Measurements from ENCODE around the gene PLXNB3. TPM values are rescaled to one million over a fixed set of nuclear protein-coding genes. Genes with fewer than 3 reads are reported as not detected.
A peak's percentile ranks its signal among the peaks of the same experiment; 100 is the strongest.

The PLXNB3 gene
- total and polyA plus RNA-seq, 2 of the 13 experiments (the other 11 are each of a cell fraction or from before 2014, with no cell fraction given) = 3.0 to 6.9 TPM

DNA sequence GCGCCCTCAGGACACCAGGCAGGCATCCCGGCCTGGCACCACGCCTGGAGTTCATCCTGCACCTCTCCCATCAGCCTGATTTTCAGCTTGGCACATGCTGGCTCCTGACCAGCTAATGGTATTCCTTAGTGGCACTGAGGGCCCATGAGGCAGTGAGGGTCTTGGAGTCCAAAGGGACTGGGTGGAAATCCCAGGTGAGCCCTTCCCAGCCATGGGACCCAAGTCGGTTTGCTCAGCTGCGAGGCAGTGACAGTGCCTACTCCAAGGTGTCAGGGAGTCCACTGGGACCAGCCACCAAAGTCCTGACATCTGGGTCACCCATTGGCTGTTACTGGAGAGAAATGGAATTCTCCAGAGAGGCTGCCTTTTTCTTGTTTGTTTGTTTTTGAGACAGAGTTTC is 35.3 kb downstream of the PLXNB3 start:
- ChIA-PET CTCF (ENCODE audit: low intra/inter-chr PET ratio, low total read pairs) (no interaction called here), POLR2A (no interaction called here)
- no peak overlapping the region for H3K4me2 ChIP-seq (ENCODE audit: low read depth, low read length)
- intact Hi-C loops (cut with micrococcal nuclease; ENCODE audit: unreplicated experiment) = no loop called here
- TF ChIP-seq, protein P1, sequence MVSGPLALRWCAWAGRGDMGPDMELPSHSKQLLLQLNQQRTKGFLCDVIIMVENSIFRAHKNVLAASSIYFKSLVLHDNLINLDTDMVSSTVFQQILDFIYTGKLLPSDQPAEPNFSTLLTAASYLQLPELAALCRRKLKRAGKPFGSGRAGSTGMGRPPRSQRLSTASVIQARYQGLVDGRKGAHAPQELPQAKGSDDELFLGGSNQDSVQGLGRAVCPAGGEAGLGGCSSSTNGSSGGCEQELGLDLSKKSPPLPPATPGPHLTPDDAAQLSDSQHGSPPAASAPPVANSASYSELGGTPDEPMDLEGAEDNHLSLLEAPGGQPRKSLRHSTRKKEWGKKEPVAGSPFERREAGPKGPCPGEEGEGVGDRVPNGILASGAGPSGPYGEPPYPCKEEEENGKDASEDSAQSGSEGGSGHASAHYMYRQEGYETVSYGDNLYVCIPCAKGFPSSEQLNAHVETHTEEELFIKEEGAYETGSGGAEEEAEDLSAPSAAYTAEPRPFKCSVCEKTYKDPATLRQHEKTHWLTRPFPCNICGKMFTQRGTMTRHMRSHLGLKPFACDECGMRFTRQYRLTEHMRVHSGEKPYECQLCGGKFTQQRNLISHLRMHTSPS (CRISPR knock-in tag; IDR thresholded peaks at IDR 0.05; ENCODE audit: low read depth) = no peak
- TF ChIP-seq ZFP1 (CRISPR knock-in tag; IDR thresholded peaks at IDR 0.05) = no peak
- no peak for TF ChIP-seq CREBL2 (CRISPR knock-in tag; IDR thresholded peaks at IDR 0.05; ENCODE audit: borderline replicate concordance)
- no peak for TF ChIP-seq ZNF780A (CRISPR knock-in tag; IDR thresholded peaks at IDR 0.05)
- no peak for TF ChIP-seq TBL1XR1 (IDR thresholded peaks at IDR 0.05; ENCODE audit: borderline replicate concordance, low read length, partially characterized antibody)
- no peaks in the 10 kb centered on the region for H4K20me1 ChIP-seq (ENCODE audit: insufficient read depth, low read length)
- H3K27ac ChIP-seq (ENCODE audit: extremely low read length, insufficient read depth, low read length) = no peak overlapping the region
- H3K9me3 ChIP-seq (ENCODE audit: low read length) = no peaks in the 10 kb centered on the region
- FAIRE-seq (no peak), ATAC-seq (no peak), DNase-seq (ENCODE audit: low spot score) (no peak)
- no peak overlapping the region for H2AFZ ChIP-seq (ENCODE audit: low read length)
- H3K4me1 ChIP-seq (ENCODE audit: insufficient read depth, low read length) = peaks cover 12% of the 10 kb centered on the region
- no peak overlapping the region for H3K9ac ChIP-seq (ENCODE audit: insufficient read depth, low read depth, low read length)
- peaks cover 0 to 2% of the 10 kb centered on the region in 2 experiments; a peak in 1 of 5 replicates for H3K27me3 ChIP-seq (ENCODE audit: control insufficient read depth in 1 of 2, insufficient read depth in 2 of 2, low read length in 2 of 2)
- H3K79me2 ChIP-seq (ENCODE audit: insufficient read depth, low read length) = peaks cover 10% of the 10 kb centered on the region
- in situ Hi-C loops (cut with HindIII; ENCODE audit: extremely low pct_ligation_motif_present, low pct_unique_long_range_greater_than_20kb) = no loop called here
- no peak overlapping the region for H3K4me3 ChIP-seq (replicated peaks in 1 of 3; ENCODE audit: insufficient read depth in 1 of 3, low read depth in 2 of 3, low read length in 3 of 3)
- no TSS peak for BruUV-seq (replicated peaks)
- peaks cover 0 to 2% of the 10 kb centered on the region in 2 experiments; a peak in 1 of 5 replicates for H3K36me3 ChIP-seq (replicated peaks in 1 of 2; ENCODE audit: control insufficient read depth in 1 of 2, insufficient read depth in 2 of 2, low read length in 2 of 2)
- 100% methylated on average over 3 of the region's 5 CpGs for WGBS (ENCODE audit: low lambda C conversion rate)

- intact Hi-C loops (cut with micrococcal nuclease; ENCODE audit: unreplicated experiment) = no loop called here
- Histone ChIP-seq H3K9me3 (ENCODE audit: low read length) (no peaks in the 10 kb centered on the region), H2AFZ (ENCODE audit: low read length) (no peak overlapping the region), H3K79me2 (ENCODE audit: insufficient read depth, low read length) (peaks cover 5% of the 10 kb centered on the region), H3K4me3 (replicated peaks in 1 of 3; ENCODE audit: insufficient read depth in 1 of 3, low read depth in 2 of 3, low read length in 3 of 3) (no peak overlapping the region), H3K27me3 (ENCODE audit: control insufficient read depth in 1 of 2, insufficient read depth in 2 of 2, low read length in 2 of 2) (peaks cover 2 to 9% of the 10 kb centered on the region in 2 experiments; a peak in 2 of 5 replicates), H3K4me2 (ENCODE audit: low read depth, low read length) (no peak overlapping the region), H3K27ac (ENCODE audit: extremely low read length, insufficient read depth, low read length) (no peak overlapping the region), H3K9ac (ENCODE audit: insufficient read depth, low read depth, low read length) (no peak overlapping the region), H3K4me1 (ENCODE audit: insufficient read depth, low read length) (peaks cover 12% of the 10 kb centered on the region), H4K20me1 (ENCODE audit: insufficient read depth, low read length) (no peaks in the 10 kb centered on the region), H3K36me3 (replicated peaks in 1 of 2; ENCODE audit: control insufficient read depth in 1 of 2, insufficient read depth in 2 of 2, low read length in 2 of 2) (peaks cover 0 to 2% of the 10 kb centered on the region in 2 experiments; a peak in 1 of 5 replicates)
- no TSS peak for BruUV-seq (replicated peaks)
- CTCF ChIA-PET (ENCODE audit: low intra/inter-chr PET ratio, low total read pairs) = no interaction called here
- DNase-seq (ENCODE audit: low spot score) = no peak
- TF ChIP-seq HNF4A (CRISPR knock-in tag; IDR thresholded peaks at IDR 0.05) (no peak), RBFOX2 (IDR thresholded peaks at IDR 0.05; ENCODE audit: low read depth, low read length) (peak; percentile 32; the same call in 1 of the 2 replicates), AGO2 (optimal IDR thresholded peaks at IDR 0.05; ENCODE audit: low read depth, low read length) (peak; percentile 86)
- no CpG with 5 or more reads among the region's 16 CpGs for WGBS (ENCODE audit: low lambda C conversion rate)
- in situ Hi-C loops (cut with HindIII; ENCODE audit: extremely low pct_ligation_motif_present, low pct_unique_long_range_greater_than_20kb) = no loop called here
- POLR2A ChIA-PET = no interaction called here
- no peak for ATAC-seq
- FAIRE-seq = no peak
These were observed 36.2 kb downstream of the PLXNB3 start for GRCh38 chrX:153800177-153800722.

Data from HepG2 (cell line).